ENCODE data around the gene UBALD2. TPM values are rescaled to one million over a fixed set of nuclear protein-coding genes. Genes with fewer than 3 reads are reported as not detected.

The UBALD2 gene
- total RNA-seq, 2 experiments from 2014 or later: 86.4 to 238 TPM

Small RNA genes within 50 kb of the gene (small RNA-seq; reads per million reads assigned to genes)
- gene RF00019: not detected

Other genes starting within 250 kb of the UBALD2 start
- gene EVPL, start 238.0 kb upstream of the UBALD2 start, total RNA-seq (2014; rRNA removed; shearing (Covaris generic)): 5.6 and 9.9 TPM in 2 replicates
- gene EVPL, start 238.0 kb upstream of the UBALD2 start, total RNA-seq (2022): 5.1 and 6.9 TPM in 2 replicates
- 53.5 and 54.0 TPM in 2 replicates for gene SRP68, start 192.8 kb upstream of the UBALD2 start, total RNA-seq (2014; rRNA removed; shearing (Covaris generic))
- gene SRP68, start 192.8 kb upstream of the UBALD2 start, total RNA-seq (2022): 199 and 200 TPM in 2 replicates
- not detected in 2 replicates for gene GALR2, start 190.6 kb upstream of the UBALD2 start, total RNA-seq (2014; rRNA removed; shearing (Covaris generic))
- 0.63 TPM in 1 of 2 replicates, not detected in the other for gene GALR2, start 190.6 kb upstream of the UBALD2 start, total RNA-seq (2022)
- 0.76 TPM in 1 of 2 replicates, not detected in the other for gene ZACN, start 186.2 kb upstream of the UBALD2 start, total RNA-seq (2014; rRNA removed; shearing (Covaris generic))
- 0.33 and 1.2 TPM in 2 replicates for gene ZACN, start 186.2 kb upstream of the UBALD2 start, total RNA-seq (2022)
- 118 and 122 TPM in 2 replicates for gene EXOC7, start 161.6 kb upstream of the UBALD2 start, total RNA-seq (2014; rRNA removed; shearing (Covaris generic))
- 173 and 175 TPM in 2 replicates for gene EXOC7, start 161.6 kb upstream of the UBALD2 start, total RNA-seq (2022)
- not detected in 2 replicates for gene FOXJ1, start 124.1 kb upstream of the UBALD2 start, total RNA-seq (2014; rRNA removed; shearing (Covaris generic))
- gene FOXJ1, start 124.1 kb upstream of the UBALD2 start, total RNA-seq (2022): not detected in 2 replicates
- 0.21 and 0.28 TPM in 2 replicates for gene RNF157, start 24.9 kb upstream of the UBALD2 start, total RNA-seq (2014; rRNA removed; shearing (Covaris generic))
- 0.70 and 1.3 TPM in 2 replicates for gene RNF157, start 24.9 kb upstream of the UBALD2 start, total RNA-seq (2022)
- gene QRICH2, start 42.9 kb downstream of the UBALD2 start, total RNA-seq (2014; rRNA removed; shearing (Covaris generic)): 6.7 and 9.4 TPM in 2 replicates
- gene QRICH2, start 42.9 kb downstream of the UBALD2 start, total RNA-seq (2022): 5.7 and 7.2 TPM in 2 replicates
- 52.6 and 53.3 TPM in 2 replicates for gene PRPSAP1, start 88.6 kb downstream of the UBALD2 start, total RNA-seq (2014; rRNA removed; shearing (Covaris generic))
- 111 and 130 TPM in 2 replicates for gene PRPSAP1, start 88.6 kb downstream of the UBALD2 start, total RNA-seq (2022)
- gene SPHK1, start 119.3 kb downstream of the UBALD2 start, total RNA-seq (2014; rRNA removed; shearing (Covaris generic)): 0.28 and 0.36 TPM in 2 replicates
- gene SPHK1, start 119.3 kb downstream of the UBALD2 start, total RNA-seq (2022): 0.22 and 0.78 TPM in 2 replicates
- gene UBE2O, start 187.8 kb downstream of the UBALD2 start, total RNA-seq (2014; rRNA removed; shearing (Covaris generic)): 43.4 and 55.1 TPM in 2 replicates
- gene UBE2O, start 187.8 kb downstream of the UBALD2 start, total RNA-seq (2022): 71.0 and 79.6 TPM in 2 replicates
- not detected in 2 replicates for gene AANAT, start 202.3 kb downstream of the UBALD2 start, total RNA-seq (2014; rRNA removed; shearing (Covaris generic))
- not detected in 2 replicates for gene AANAT, start 202.3 kb downstream of the UBALD2 start, total RNA-seq (2022)
- 122 and 144 TPM in 2 replicates for gene RHBDF2, start 236.1 kb downstream of the UBALD2 start, total RNA-seq (2014; rRNA removed; shearing (Covaris generic))
- gene RHBDF2, start 236.1 kb downstream of the UBALD2 start, total RNA-seq (2022): 158 and 173 TPM in 2 replicates